Suppressor macrophage treated with lipopolysaccharide for 1 hour (primary cell): ENCODE results near the gene KLHL26.
"Not testable (repeated sequence)": the region's sequence is repeated elsewhere in the genome, so short reads cannot be mapped to it uniquely, and the experiment has no call there.

ENCODE experiments used
- DNase-seq, 3 donors: peaks; one replicate each; pipeline ENCODE4 v3.0.0-alpha.2; 2020 to 2022

KLHL26 gene

GRCh38 chr19:18667531-18668251 is 30.9 kb downstream of the KLHL26 start:
- DNase-seq = no peak

GRCh38 chr19:18668252-18668631 is 31.4 kb downstream of the KLHL26 start:
- DNase-seq = no peak

- DNase-seq = no peak
Observed at GRCh38 chr19:18668744-18669523, 32.1 kb downstream of the KLHL26 start.

GRCh38 chr19:18669524-18669817 is 32.6 kb downstream of the KLHL26 start:
- no peak for DNase-seq

GRCh38 chr19:18669883-18670282 is 33.1 kb downstream of the KLHL26 start:
- DNase-seq = no peak

- DNase-seq = no peak
Observed at GRCh38 chr19:18670312-18670711, 33.5 kb downstream of the KLHL26 start.

- DNase-seq = no peak
Observed at GRCh38 chr19:18671303-18672043, 34.6 kb downstream of the KLHL26 start.

- no peak for DNase-seq
Observed at GRCh38 chr19:18672044-18672451, 35.2 kb downstream of the KLHL26 start.

GRCh38 chr19:18672606-18673337 is 35.9 kb downstream of the KLHL26 start:
- no peak for DNase-seq

GRCh38 chr19:18674616-18675015 is 37.8 kb downstream of the KLHL26 start:
- no peak for DNase-seq

GRCh38 chr19:18675779-18676178 is 39.0 kb downstream of the KLHL26 start:
- DNase-seq = peak in 2 of 3 donors; percentile 25 to 47

- DNase-seq = no peak
Observed at GRCh38 chr19:18676692-18677091, 39.9 kb downstream of the KLHL26 start.

- no peak for DNase-seq
Observed at GRCh38 chr19:18677156-18677555, 40.3 kb downstream of the KLHL26 start.

- DNase-seq = not testable (repeated sequence)
Observed at GRCh38 chr19:18680148-18680547, 43.3 kb downstream of the KLHL26 start.

GRCh38 chr19:18682807-18683108 is 45.9 kb downstream of the KLHL26 start:
- DNase-seq = no peak

GRCh38 chr19:18683109-18683957 is 46.5 kb downstream of the KLHL26 start, which contains the start of gene CRTC1:
Gene CRTC1, plus strand, starts transcription at chr19:18683680. Its CDS starts 23 bp downstream, at chr19:18683703.
- peak; percentile 91 to 97 (median 96) for DNase-seq

- no peak for DNase-seq
Observed at GRCh38 chr19:18683958-18684641, 47.3 kb downstream of the KLHL26 start.

GRCh38 chr19:18684642-18684993 is 47.8 kb downstream of the KLHL26 start:
- DNase-seq = no peak

GRCh38 chr19:18685597-18686190 is 48.9 kb downstream of the KLHL26 start:
- DNase-seq = peak; percentile 33 to 54 (median 45)

- DNase-seq = no peak
Observed at GRCh38 chr19:18687740-18688465, 51.1 kb downstream of the KLHL26 start.

GRCh38 chr19:18696023-18696422 is 59.2 kb downstream of the KLHL26 start:
- no peak for DNase-seq
